GM18867 (cell line): ENCODE results near the gene CCER1.
A peak's percentile ranks its signal among the peaks of the same experiment; 100 is the strongest.
"Not testable (repeated sequence)": the region's sequence is repeated elsewhere in the genome, so short reads cannot be mapped to it uniquely, and the experiment has no call there.

ENCODE experiments used
- ATAC-seq: cut with Tn5 transposase; IDR thresholded peaks from one replicate; pipeline ENCODE4 v1.9.1; 2021; ENCODE audit warnings: mild to moderate bottlenecking, moderate library complexity; ENCODE audit not compliant: unreplicated experiment

CCER1 gene

GRCh38 chr12:90954921-90955320, at the start of gene CCER1:
Gene CCER1, minus strand, starts transcription at chr12:90955176. Its CDS starts 434 bp downstream, at chr12:90954742.
- no peak for ATAC-seq

GRCh38 chr12:91003737-91004136, 48.8 kb upstream of the CCER1 start:
- ATAC-seq, result no peak

- no peak for ATAC-seq
Observed at GRCh38 chr12:91001306-91001705, 46.3 kb upstream of the CCER1 start.

- ATAC-seq, result no peak
Observed at GRCh38 chr12:90999966-91000365, 45.0 kb upstream of the CCER1 start.

- no peak for ATAC-seq
Observed at GRCh38 chr12:90999527-90999926, 44.6 kb upstream of the CCER1 start.

DNA sequence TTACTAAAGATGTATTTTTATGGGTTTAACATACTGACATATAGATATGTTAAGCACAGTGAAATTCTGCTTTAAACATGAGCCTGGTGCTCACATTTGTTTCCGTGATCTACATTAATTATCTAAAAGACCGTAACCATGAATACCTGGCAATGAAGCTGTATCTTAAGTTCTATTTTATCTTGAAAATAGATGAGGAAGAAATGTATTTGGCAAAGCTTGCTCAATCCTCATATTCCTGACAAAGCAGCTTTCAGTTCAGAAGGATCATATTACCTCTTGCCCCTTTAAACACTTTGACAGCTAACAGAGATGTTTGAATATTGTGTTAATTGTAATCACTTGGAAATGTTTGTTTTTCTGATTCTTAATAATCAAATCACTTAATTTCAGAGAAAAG, 40.0 kb upstream of the CCER1 start:
- no peak for ATAC-seq

GRCh38 chr12:90991952-90992465, 37.0 kb upstream of the CCER1 start:
- ATAC-seq, result no peak

DNA sequence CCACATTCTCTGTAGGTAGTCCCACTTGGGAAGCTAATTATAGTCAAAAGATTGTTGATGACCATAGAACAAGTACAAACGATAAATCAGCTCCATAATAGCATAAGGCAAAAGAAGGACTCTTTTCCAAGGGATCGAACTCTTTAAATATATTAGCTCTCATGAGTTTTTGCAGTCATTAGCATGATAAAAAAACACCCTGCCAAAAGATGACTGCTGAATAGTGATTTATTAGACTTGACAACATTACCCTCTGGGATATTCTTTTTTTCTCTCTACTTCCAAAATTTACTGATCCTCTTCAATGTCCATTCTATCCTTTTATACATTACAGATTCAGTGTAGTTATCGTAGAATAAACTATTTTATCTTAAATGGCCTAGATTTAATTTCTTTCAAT, 35.6 kb upstream of the CCER1 start:
- no peak for ATAC-seq

- no peak for ATAC-seq
Observed at GRCh38 chr12:90989686-90990111, 34.7 kb upstream of the CCER1 start.

- peak; percentile 79 for ATAC-seq
Observed at GRCh38 chr12:90987520-90987919, 32.5 kb upstream of the CCER1 start.

DNA sequence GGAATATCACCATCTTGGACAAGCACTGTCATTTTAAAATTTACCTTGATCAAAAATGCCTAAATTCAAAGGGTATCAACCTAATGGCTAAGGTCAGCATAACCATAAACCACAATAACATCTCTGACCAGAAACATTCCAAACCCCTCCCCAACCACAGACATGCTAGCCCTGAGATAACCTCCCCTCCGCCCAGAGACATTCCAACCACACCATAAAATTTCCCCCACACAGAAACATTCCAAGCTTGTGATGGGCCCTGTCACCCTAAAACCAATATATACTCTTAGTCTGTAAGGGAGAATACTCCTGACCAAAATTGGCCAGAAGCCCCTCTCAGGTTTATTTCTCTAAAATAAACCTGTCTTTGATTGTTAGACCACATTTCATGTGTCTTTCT, 32.1 kb upstream of the CCER1 start:
- no peak for ATAC-seq

- ATAC-seq, result not testable (repeated sequence)
Observed at GRCh38 chr12:90985331-90985730, 30.4 kb upstream of the CCER1 start.

- no peak for ATAC-seq
Observed at GRCh38 chr12:90984114-90984513, 29.1 kb upstream of the CCER1 start.

DNA sequence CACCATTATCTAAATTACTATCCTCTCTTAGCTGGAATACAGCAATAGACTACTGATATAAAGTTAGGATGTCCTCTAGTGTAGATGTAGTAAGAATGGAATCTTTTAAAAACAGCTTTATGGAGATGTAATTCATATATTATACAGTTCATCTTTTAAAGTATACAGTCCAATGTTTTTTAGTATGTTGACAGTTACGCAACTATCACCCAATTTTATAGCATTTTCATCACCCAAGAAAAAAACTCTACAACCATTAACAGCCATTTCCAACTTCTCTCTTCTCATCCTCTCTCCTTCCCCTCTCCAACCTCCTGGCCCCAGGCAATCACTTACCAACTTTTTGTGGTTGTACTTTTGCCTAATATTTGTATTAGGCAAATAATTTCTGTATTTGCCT, 27.2 kb upstream of the CCER1 start:
- no peak for ATAC-seq

- ATAC-seq, result no peak
Observed at GRCh38 chr12:90979951-90980350, 25.0 kb upstream of the CCER1 start.

DNA sequence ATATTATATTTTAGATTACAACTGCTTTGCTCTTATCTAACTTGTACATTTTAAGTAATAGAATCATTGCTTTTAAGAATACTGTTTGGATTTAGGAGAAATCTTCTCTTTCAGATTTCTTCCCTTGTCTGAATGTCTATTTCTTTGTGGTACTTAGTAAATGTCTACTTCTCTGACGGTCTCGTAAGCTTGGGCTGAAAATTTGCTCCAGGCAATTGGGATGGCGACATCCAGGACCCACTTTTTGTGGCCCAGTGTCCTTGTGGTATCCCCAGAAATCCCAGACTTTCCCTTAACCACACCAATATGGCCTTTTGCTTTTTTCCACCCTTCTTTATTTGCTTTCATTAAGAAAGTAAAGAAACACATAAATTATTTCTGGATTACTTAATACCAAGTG, 24.0 kb upstream of the CCER1 start:
- ATAC-seq, result no peak

GRCh38 chr12:90978117-90978770, 23.3 kb upstream of the CCER1 start:
- peak; percentile 96 for ATAC-seq

DNA sequence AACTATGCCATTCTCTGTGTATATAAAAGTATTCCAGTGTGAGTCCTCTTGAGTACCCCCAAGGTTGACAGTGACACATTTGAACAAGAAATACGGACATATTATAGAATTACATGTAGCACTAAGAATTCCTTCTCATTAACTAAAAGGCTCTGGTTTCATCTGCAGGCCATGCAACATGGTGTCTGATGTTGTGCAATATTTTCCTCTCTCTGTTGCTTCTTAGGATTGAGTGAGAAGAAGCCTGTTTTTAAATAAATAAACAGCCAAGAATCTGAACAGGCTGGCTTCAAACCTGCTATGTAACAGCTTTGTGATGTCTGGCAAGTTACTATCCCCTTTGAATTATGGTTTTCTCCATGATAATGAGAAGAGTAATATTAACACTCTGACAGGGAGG, 22.2 kb upstream of the CCER1 start:
- no peak for ATAC-seq

GRCh38 chr12:90974286-90974685, 19.3 kb upstream of the CCER1 start:
- ATAC-seq, result no peak

DNA sequence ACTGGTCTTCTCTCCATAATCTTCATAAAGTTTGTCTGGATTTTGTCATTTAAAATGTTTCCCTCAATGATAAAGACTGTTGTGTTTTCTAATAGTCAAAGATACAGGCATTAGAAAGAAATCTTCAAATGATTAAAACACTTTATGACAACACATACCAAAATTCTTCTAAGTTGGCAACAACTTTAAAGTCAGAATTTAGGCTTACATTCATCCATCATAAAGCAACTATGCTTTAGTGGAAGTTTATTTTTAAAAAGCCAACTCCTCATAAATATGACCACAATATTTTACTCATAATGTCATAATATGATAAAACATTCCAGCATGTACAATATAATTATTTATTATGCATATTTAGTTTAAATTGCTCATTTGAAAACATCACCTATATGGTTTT, 17.2 kb upstream of the CCER1 start:
- no peak for ATAC-seq

DNA sequence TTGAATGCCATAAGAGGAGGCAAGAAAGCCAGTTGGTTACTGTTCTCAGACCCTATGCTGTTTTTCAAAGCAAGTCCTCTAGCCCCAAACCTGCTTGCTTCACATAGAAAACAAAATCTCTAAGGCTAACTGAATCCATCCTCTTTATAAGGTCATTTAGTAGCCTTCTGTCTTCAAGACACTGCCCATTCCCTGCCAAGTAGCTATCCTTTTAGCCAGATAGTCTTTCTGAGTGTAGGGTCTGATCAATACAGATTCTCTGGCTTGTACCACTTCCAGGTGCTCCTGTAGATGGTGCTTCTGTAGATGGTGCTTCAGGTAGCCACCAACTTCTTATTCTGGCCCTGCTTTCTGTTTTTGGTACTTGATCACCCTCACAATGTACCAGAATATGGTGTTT, 15.9 kb upstream of the CCER1 start:
- peak; percentile 22 for ATAC-seq

DNA sequence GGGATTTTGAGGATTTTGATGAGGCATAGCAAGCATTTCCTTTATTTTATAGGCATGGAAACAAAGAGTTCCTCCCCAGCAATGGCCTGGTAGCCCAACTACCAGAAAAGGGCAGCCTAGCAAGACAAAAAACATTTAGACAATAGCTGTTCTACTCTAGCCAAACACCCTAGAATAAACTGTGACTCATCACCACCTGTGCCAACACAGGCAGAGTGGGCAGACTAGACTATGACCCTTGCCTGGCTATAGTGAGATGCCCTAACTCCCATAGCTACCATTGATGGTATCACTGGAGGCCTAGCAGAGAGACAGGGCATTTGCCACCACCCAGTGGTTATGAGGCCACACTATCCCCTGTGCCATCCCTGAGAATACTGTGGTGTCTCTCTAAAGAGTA, 15.5 kb upstream of the CCER1 start:
- peak; percentile 41 for ATAC-seq

- no peak for ATAC-seq
Observed at GRCh38 chr12:90969851-90970250, 14.9 kb upstream of the CCER1 start.
